HEK293 (cell line): ENCODE results near the gene ACOT12.

Source experiments
- CTCF ChIA-PET: fragments of 350-600 bp; formaldehyde crosslinking; extraction: SDS; loops from one replicate; lab custom pipeline; 2021; ENCODE audit warnings: antibody characterized with exemption; lab: Yijun Ruan, JAX
- POLR2A ChIA-PET: fragments of 300-600 bp; formaldehyde crosslinking; extraction: SDS; loops from one replicate; lab custom pipeline; 2020; ENCODE audit warnings: antibody characterized with exemption, inconsistent platforms; lab: Yijun Ruan, JAX
- H3K27ac ChIP-seq: fragments of 200-500 bp; sonication (Bioruptor generic); 2 replicates; pipeline ENCODE4 v1.5.1; 2014; ENCODE audit warnings: low read depth, low read length, control low read depth, inconsistent platforms; ENCODE audit errors: extremely low read depth
- H3K36me3 ChIP-seq, 2 experiments: fragments of 200-500 bp in 1 of 2; sonication (Bioruptor generic) in 1 of 2; 1 replicate in 1 of 2; 2 replicates in 1 of 2; pipeline ENCODE4 v1.5.1; 2014 to 2017; ENCODE audit warnings: inconsistent platforms in 2 of 2, low read length in 2 of 2; ENCODE audit not compliant: control insufficient read depth in 2 of 2, insufficient read depth in 1 of 2
- H3K4me1 ChIP-seq: fragments of 200-500 bp; sonication (Bioruptor generic); 2 replicates; pipeline ENCODE4 v1.5.1; 2014; ENCODE audit warnings: mild to moderate bottlenecking, low read length, inconsistent platforms; ENCODE audit not compliant: control insufficient read depth, insufficient read depth
- H3K4me3 ChIP-seq: 2 replicates; pipeline ENCODE4 v1.5.1; 2011; ENCODE audit warnings: low read depth, mild to moderate bottlenecking, control low read depth, low read length, moderate library complexity
- H3K9me3 ChIP-seq: fragments of 200-500 bp; sonication (Bioruptor generic); 2 replicates; pipeline ENCODE4 v1.5.1; 2014; ENCODE audit warnings: low read depth, low read length, inconsistent platforms; ENCODE audit not compliant: control insufficient read depth, insufficient read depth
- ZEB2 ChIP-seq: fragments of 450-650 bp; formaldehyde crosslinking; IDR thresholded peaks from 2 replicates; pipeline ENCODE4 v1.5.1; 2016; ENCODE audit warnings: missing biosample characterization, missing genetic modification characterization
- ZFHX2 ChIP-seq: fragments of 450-650 bp; formaldehyde crosslinking; conservative IDR thresholded peaks from 2 replicates; pipeline ENCODE4 v1.5.1; 2016; ENCODE audit warnings: missing biosample characterization, missing genetic modification characterization
- ZNF266 ChIP-seq: fragments of 450-650 bp; formaldehyde crosslinking; IDR thresholded peaks from 2 replicates; pipeline ENCODE4 v1.5.1; 2016; ENCODE audit warnings: missing biosample characterization, missing genetic modification characterization, low read depth
- ZNF433 ChIP-seq: fragments of 450-650 bp; formaldehyde crosslinking; IDR thresholded peaks from 2 replicates; pipeline ENCODE4 v1.5.1; 2016; ENCODE audit warnings: missing biosample characterization, missing genetic modification characterization, low read depth
- ZNF558 ChIP-seq: fragments of 450-650 bp; formaldehyde crosslinking; IDR thresholded peaks from 2 replicates; pipeline ENCODE4 v1.5.1; 2016; ENCODE audit warnings: missing biosample characterization, missing genetic modification characterization
- ZNF596 ChIP-seq: fragments of 450-650 bp; IDR thresholded peaks from 2 replicates; pipeline ENCODE4 v1.5.0; 2018; ENCODE audit warnings: missing biosample characterization, mild to moderate bottlenecking, missing genetic modification characterization, moderate library complexity
- ZNF600 ChIP-seq: fragments of 450-650 bp; formaldehyde crosslinking; IDR thresholded peaks from 2 replicates; pipeline ENCODE4 v1.5.1; 2016; ENCODE audit warnings: missing biosample characterization, missing genetic modification characterization
- ZNF660 ChIP-seq: fragments of 450-650 bp; IDR thresholded peaks from 2 replicates; pipeline ENCODE4 v1.5.1; 2018; ENCODE audit warnings: missing biosample characterization, mild to moderate bottlenecking, missing genetic modification characterization
- ZSCAN30 ChIP-seq: fragments of 450-650 bp; IDR thresholded peaks from 2 replicates; pipeline ENCODE4 v1.5.1; 2018; ENCODE audit warnings: missing biosample characterization, mild to moderate bottlenecking, missing genetic modification characterization, moderate library complexity
- TF ChIP-seq, protein P1 (sequence below): fragments of 450-650 bp; formaldehyde crosslinking; IDR thresholded peaks from 2 replicates; pipeline ENCODE4 v1.5.1; 2016; ENCODE audit warnings: missing biosample characterization, missing genetic modification characterization, low read depth
- TF ChIP-seq, protein P2 (sequence below): fragments of 450-650 bp; formaldehyde crosslinking; IDR thresholded peaks from 2 replicates; pipeline ENCODE4 v1.5.1; 2016; ENCODE audit warnings: missing biosample characterization, missing genetic modification characterization
- TF ChIP-seq, protein P3 (sequence below): fragments of 450-650 bp; formaldehyde crosslinking; IDR thresholded peaks from 2 replicates; pipeline ENCODE4 v1.5.1; 2016; ENCODE audit warnings: missing biosample characterization, missing genetic modification characterization
- TF ChIP-seq, protein P4 (sequence below): fragments of 450-650 bp; formaldehyde crosslinking; IDR thresholded peaks from 2 replicates; pipeline ENCODE4 v1.5.1; 2017; ENCODE audit warnings: missing biosample characterization, missing genetic modification characterization

The ACOT12 gene

DNA sequence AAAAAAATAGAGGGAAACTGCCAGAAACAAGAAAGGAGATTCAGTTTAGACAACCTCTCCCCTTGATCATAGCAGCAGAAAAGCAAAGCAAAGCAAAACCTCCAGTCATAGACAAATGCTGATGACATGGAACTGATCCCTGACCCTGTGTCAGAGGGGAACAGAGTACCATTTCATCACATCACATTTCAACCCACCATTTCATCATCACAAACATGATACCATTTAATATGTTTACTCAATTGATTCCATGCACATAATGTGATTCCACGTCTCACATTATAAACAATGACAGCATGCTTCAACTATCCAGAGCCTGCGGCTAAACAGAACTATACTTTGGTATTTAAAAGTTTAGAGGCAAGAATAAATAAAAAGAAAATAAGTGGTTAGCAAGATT lies 28.7 kb upstream of the ACOT12 start (continued):
- TF ChIP-seq ZSCAN30 (tag by site-specific recombination) (peak; percentile 51; the same call in 1 of the 2 replicates), ZNF266 (tag by site-specific recombination) (no peak), ZEB2 (tag by site-specific recombination) (peak; percentile 99)
- TF ChIP-seq, protein P1, sequence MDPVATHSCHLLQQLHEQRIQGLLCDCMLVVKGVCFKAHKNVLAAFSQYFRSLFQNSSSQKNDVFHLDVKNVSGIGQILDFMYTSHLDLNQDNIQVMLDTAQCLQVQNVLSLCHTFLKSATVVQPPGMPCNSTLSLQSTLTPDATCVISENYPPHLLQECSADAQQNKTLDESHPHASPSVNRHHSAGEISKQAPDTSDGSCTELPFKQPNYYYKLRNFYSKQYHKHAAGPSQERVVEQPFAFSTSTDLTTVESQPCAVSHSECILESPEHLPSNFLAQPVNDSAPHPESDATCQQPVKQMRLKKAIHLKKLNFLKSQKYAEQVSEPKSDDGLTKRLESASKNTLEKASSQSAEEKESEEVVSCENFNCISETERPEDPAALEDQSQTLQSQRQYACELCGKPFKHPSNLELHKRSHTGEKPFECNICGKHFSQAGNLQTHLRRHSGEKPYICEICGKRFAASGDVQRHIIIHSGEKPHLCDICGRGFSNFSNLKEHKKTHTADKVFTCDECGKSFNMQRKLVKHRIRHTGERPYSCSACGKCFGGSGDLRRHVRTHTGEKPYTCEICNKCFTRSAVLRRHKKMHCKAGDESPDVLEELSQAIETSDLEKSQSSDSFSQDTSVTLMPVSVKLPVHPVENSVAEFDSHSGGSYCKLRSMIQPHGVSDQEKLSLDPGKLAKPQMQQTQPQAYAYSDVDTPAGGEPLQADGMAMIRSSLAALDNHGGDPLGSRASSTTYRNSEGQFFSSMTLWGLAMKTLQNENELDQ (tag by site-specific recombination): no peak

DNA sequence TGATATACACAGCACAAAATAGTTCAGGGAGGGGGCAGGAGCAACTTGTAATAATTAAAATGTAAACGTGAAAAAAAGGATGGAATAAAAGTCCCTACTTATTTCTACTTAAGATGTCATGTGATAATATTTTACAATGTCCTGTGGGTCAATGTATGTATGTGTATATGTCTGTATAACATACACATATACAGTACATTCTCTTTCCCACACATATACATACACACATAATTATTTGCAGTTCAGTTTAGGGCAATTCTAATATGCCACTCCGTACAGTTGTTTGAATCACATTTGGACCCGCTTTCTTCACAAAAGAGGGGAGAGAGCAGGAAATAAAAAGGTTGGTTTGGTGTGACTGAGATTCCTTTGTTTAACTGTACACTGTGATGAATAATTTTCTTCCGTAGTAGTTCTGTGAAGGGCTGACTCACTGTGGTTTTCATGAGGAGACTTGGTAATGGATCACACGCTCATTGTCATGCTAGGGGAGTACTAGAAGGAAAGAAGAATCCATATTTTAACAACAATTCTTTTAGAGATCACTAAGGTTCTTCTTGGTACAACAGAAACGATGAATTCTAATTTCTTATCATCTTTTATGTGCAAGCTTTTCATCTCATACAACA lies 26.2 kb upstream of the ACOT12 start:
- Histone ChIP-seq H3K9me3 (no peaks in the 10 kb centered on the region), H3K4me3 (no peak overlapping the region), H3K36me3 (no peaks in the 10 kb centered on the region), H3K27ac (no peak overlapping the region), H3K4me1 (peaks cover 15% of the 10 kb centered on the region)
- ChIA-PET CTCF (interaction anchor here (1.4 kb wide), 1 partner anchor 745 kb away, joined by 3 read pairs; no protein-coding TSS in a partner anchor), POLR2A (interaction anchor here (1.5 kb wide), 1 partner anchor 331 kb away, joined by 4 read pairs; the partner anchor contains the start of gene SSBP2)
- TF ChIP-seq ZNF660 (tag by site-specific recombination): 0 out of 2 replicates have a peak, but pooled peaks have one; percentile 40
- TF ChIP-seq ZNF600 (tag by site-specific recombination): peak; percentile 35; the same call in 1 of the 2 replicates
- no peak for TF ChIP-seq ZFHX2
- TF ChIP-seq, protein P2, sequence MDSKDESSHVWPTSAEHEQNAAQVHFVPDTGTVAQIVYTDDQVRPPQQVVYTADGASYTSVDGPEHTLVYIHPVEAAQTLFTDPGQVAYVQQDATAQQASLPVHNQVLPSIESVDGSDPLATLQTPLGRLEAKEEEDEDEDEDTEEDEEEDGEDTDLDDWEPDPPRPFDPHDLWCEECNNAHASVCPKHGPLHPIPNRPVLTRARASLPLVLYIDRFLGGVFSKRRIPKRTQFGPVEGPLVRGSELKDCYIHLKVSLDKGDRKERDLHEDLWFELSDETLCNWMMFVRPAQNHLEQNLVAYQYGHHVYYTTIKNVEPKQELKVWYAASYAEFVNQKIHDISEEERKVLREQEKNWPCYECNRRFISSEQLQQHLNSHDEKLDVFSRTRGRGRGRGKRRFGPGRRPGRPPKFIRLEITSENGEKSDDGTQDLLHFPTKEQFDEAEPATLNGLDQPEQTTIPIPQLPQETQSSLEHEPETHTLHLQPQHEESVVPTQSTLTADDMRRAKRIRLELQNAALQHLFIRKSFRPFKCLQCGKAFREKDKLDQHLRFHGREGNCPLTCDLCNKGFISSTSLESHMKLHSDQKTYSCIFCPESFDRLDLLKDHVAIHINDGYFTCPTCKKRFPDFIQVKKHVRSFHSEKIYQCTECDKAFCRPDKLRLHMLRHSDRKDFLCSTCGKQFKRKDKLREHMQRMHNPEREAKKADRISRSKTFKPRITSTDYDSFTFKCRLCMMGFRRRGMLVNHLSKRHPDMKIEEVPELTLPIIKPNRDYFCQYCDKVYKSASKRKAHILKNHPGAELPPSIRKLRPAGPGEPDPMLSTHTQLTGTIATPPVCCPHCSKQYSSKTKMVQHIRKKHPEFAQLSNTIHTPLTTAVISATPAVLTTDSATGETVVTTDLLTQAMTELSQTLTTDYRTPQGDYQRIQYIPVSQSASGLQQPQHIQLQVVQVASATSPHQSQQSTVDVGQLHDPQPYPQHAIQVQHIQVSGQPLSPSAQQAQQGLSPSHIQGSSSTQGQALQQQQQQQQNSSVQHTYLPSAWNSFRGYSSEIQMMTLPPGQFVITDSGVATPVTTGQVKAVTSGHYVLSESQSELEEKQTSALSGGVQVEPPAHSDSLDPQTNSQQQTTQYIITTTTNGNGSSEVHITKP (tag by site-specific recombination): peak; percentile 59; the same call in 1 of the 2 replicates
- no peak for TF ChIP-seq ZNF596 (tag by site-specific recombination)

DNA sequence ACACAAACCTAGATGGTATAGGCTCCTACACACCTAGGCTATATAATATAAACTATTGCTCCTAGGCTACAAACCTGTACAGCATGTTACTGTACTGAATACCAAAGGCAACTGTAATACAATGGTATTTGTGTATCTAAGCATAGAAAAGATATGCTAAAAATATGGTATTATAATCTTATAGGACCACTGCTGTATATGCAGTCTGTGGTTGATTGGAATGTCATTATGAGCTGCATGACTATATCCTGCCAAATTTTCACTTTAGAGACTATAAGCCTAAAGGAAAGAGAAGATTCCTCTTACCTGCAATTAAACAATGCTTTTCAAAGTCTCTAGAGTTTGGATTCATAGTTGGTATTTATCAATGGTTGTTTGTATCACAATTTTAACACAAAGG lies 24.7 kb upstream of the ACOT12 start:
- CTCF ChIA-PET: no interaction called here

More for the DNA sequence above, 24.7 kb upstream of the ACOT12 start:
- Histone ChIP-seq H3K36me3 (no peaks in the 10 kb centered on the region), H3K4me1 (peaks cover 15% of the 10 kb centered on the region), H3K4me3 (no peak overlapping the region), H3K9me3 (no peaks in the 10 kb centered on the region), H3K27ac (no peak overlapping the region)
- TF ChIP-seq, protein P3, sequence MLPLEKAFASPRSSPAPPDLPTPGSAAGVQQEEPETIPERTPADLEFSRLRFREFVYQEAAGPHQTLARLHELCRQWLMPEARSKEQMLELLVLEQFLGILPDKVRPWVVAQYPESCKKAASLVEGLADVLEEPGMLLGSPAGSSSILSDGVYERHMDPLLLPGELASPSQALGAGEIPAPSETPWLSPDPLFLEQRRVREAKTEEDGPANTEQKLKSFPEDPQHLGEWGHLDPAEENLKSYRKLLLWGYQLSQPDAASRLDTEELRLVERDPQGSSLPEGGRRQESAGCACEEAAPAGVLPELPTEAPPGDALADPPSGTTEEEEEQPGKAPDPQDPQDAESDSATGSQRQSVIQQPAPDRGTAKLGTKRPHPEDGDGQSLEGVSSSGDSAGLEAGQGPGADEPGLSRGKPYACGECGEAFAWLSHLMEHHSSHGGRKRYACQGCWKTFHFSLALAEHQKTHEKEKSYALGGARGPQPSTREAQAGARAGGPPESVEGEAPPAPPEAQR: no peak
- TF ChIP-seq ZNF558 (tag by site-specific recombination) (no peak), ZNF433 (no peak)
- TF ChIP-seq, protein P4, sequence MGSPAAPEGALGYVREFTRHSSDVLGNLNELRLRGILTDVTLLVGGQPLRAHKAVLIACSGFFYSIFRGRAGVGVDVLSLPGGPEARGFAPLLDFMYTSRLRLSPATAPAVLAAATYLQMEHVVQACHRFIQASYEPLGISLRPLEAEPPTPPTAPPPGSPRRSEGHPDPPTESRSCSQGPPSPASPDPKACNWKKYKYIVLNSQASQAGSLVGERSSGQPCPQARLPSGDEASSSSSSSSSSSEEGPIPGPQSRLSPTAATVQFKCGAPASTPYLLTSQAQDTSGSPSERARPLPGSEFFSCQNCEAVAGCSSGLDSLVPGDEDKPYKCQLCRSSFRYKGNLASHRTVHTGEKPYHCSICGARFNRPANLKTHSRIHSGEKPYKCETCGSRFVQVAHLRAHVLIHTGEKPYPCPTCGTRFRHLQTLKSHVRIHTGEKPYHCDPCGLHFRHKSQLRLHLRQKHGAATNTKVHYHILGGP (tag by site-specific recombination): no peak
- POLR2A ChIA-PET: no interaction called here
